ENCODE results near the gene GRIN2D.

- TF ChIP-seq, protein P1, sequence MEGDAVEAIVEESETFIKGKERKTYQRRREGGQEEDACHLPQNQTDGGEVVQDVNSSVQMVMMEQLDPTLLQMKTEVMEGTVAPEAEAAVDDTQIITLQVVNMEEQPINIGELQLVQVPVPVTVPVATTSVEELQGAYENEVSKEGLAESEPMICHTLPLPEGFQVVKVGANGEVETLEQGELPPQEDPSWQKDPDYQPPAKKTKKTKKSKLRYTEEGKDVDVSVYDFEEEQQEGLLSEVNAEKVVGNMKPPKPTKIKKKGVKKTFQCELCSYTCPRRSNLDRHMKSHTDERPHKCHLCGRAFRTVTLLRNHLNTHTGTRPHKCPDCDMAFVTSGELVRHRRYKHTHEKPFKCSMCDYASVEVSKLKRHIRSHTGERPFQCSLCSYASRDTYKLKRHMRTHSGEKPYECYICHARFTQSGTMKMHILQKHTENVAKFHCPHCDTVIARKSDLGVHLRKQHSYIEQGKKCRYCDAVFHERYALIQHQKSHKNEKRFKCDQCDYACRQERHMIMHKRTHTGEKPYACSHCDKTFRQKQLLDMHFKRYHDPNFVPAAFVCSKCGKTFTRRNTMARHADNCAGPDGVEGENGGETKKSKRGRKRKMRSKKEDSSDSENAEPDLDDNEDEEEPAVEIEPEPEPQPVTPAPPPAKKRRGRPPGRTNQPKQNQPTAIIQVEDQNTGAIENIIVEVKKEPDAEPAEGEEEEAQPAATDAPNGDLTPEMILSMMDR (IDR thresholded peaks at IDR 0.05; ENCODE audit: low read length): no peak
- no peak for TF ChIP-seq EZH2 (IDR thresholded peaks at IDR 0.05; ENCODE audit: borderline replicate concordance, low read length)
Observed at GRCh38 chr19:48363810-48364597, 29.5 kb upstream of the GRIN2D start, which contains the start of the genes SYNGR4 and TMEM143.
